HEK293 (cell line): ENCODE data around the gene AR.

Source experiments
- KLF8 ChIP-seq: fragments of 450-650 bp; formaldehyde crosslinking; IDR thresholded peaks from 2 replicates; pipeline ENCODE4 v1.5.1; 2016; ENCODE audit warnings: missing biosample characterization, missing genetic modification characterization
- MYNN ChIP-seq: fragments of 450-650 bp; formaldehyde crosslinking; IDR thresholded peaks from 2 replicates; pipeline ENCODE4 v1.5.1; 2016; ENCODE audit warnings: missing biosample characterization, missing genetic modification characterization, borderline replicate concordance
- SALL2 ChIP-seq: fragments of 450-650 bp; formaldehyde crosslinking; IDR thresholded peaks from 2 replicates; pipeline ENCODE4 v1.5.0; 2017; ENCODE audit warnings: missing biosample characterization, mild to moderate bottlenecking, missing genetic modification characterization, borderline replicate concordance
- TRIM28 ChIP-seq: IDR thresholded peaks from 2 replicates; pipeline ENCODE4 v1.6.1; 2011; ENCODE audit warnings: low read length, control low read depth, borderline replicate concordance
- ZNF350 ChIP-seq: fragments of 450-650 bp; formaldehyde crosslinking; IDR thresholded peaks from 2 replicates; pipeline ENCODE4 v1.5.0; 2017; ENCODE audit warnings: missing biosample characterization, mild to moderate bottlenecking, missing genetic modification characterization
- ZNF610 ChIP-seq: fragments of 450-650 bp; formaldehyde crosslinking; IDR thresholded peaks from 2 replicates; pipeline ENCODE4 v1.5.1; 2016; ENCODE audit warnings: missing biosample characterization, missing genetic modification characterization, borderline replicate concordance
- ZNF768 ChIP-seq: fragments of 450-650 bp; formaldehyde crosslinking; IDR thresholded peaks from 2 replicates; pipeline ENCODE4 v1.5.1; 2018; ENCODE audit warnings: missing biosample characterization, mild to moderate bottlenecking, missing genetic modification characterization
- TF ChIP-seq, protein P1 (sequence below): fragments of 450-650 bp; formaldehyde crosslinking; IDR thresholded peaks from 2 replicates; pipeline ENCODE4 v1.5.1; 2016; ENCODE audit warnings: missing biosample characterization, missing genetic modification characterization
- TF ChIP-seq, protein P2 (sequence below): fragments of 450-650 bp; formaldehyde crosslinking; IDR thresholded peaks from 2 replicates; pipeline ENCODE4 v1.5.1; 2016; ENCODE audit warnings: missing biosample characterization, missing genetic modification characterization, low read depth
- TF ChIP-seq, protein P3 (sequence below): fragments of 450-650 bp; formaldehyde crosslinking; conservative IDR thresholded peaks from 2 replicates; pipeline ENCODE4 v1.5.1; 2016; ENCODE audit warnings: low read depth, missing biosample characterization, missing genetic modification characterization

DNA sequence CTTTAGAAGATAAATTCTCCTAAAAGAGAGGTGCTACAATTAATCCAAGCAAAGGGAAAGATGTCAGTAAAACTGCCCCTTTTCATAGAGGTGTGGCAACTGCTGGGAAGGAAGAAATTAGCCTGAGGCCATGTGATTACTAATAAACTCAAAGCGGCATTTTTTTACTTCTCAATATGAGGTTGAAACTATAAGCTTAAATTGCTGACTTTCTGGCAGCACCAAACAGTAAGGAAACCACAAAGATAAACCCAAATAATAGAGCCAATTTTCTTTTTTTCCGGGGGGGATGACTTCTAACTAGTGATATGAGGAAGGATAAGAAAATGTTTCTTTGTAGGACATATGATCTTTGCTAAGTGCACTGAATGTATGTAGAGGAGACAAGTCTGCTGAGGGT lies 30.9 kb downstream of the AR start:
- TF ChIP-seq ZNF768 (tag by site-specific recombination): no peak
- TF ChIP-seq, protein P1, sequence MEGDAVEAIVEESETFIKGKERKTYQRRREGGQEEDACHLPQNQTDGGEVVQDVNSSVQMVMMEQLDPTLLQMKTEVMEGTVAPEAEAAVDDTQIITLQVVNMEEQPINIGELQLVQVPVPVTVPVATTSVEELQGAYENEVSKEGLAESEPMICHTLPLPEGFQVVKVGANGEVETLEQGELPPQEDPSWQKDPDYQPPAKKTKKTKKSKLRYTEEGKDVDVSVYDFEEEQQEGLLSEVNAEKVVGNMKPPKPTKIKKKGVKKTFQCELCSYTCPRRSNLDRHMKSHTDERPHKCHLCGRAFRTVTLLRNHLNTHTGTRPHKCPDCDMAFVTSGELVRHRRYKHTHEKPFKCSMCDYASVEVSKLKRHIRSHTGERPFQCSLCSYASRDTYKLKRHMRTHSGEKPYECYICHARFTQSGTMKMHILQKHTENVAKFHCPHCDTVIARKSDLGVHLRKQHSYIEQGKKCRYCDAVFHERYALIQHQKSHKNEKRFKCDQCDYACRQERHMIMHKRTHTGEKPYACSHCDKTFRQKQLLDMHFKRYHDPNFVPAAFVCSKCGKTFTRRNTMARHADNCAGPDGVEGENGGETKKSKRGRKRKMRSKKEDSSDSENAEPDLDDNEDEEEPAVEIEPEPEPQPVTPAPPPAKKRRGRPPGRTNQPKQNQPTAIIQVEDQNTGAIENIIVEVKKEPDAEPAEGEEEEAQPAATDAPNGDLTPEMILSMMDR (tag by site-specific recombination): no peak
- TF ChIP-seq, protein P2, sequence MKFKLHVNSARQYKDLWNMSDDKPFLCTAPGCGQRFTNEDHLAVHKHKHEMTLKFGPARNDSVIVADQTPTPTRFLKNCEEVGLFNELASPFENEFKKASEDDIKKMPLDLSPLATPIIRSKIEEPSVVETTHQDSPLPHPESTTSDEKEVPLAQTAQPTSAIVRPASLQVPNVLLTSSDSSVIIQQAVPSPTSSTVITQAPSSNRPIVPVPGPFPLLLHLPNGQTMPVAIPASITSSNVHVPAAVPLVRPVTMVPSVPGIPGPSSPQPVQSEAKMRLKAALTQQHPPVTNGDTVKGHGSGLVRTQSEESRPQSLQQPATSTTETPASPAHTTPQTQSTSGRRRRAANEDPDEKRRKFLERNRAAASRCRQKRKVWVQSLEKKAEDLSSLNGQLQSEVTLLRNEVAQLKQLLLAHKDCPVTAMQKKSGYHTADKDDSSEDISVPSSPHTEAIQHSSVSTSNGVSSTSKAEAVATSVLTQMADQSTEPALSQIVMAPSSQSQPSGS (tag by site-specific recombination): no peak
- no peak for TF ChIP-seq TRIM28
- no peak for TF ChIP-seq KLF8 (tag by site-specific recombination)
- TF ChIP-seq, protein P3, sequence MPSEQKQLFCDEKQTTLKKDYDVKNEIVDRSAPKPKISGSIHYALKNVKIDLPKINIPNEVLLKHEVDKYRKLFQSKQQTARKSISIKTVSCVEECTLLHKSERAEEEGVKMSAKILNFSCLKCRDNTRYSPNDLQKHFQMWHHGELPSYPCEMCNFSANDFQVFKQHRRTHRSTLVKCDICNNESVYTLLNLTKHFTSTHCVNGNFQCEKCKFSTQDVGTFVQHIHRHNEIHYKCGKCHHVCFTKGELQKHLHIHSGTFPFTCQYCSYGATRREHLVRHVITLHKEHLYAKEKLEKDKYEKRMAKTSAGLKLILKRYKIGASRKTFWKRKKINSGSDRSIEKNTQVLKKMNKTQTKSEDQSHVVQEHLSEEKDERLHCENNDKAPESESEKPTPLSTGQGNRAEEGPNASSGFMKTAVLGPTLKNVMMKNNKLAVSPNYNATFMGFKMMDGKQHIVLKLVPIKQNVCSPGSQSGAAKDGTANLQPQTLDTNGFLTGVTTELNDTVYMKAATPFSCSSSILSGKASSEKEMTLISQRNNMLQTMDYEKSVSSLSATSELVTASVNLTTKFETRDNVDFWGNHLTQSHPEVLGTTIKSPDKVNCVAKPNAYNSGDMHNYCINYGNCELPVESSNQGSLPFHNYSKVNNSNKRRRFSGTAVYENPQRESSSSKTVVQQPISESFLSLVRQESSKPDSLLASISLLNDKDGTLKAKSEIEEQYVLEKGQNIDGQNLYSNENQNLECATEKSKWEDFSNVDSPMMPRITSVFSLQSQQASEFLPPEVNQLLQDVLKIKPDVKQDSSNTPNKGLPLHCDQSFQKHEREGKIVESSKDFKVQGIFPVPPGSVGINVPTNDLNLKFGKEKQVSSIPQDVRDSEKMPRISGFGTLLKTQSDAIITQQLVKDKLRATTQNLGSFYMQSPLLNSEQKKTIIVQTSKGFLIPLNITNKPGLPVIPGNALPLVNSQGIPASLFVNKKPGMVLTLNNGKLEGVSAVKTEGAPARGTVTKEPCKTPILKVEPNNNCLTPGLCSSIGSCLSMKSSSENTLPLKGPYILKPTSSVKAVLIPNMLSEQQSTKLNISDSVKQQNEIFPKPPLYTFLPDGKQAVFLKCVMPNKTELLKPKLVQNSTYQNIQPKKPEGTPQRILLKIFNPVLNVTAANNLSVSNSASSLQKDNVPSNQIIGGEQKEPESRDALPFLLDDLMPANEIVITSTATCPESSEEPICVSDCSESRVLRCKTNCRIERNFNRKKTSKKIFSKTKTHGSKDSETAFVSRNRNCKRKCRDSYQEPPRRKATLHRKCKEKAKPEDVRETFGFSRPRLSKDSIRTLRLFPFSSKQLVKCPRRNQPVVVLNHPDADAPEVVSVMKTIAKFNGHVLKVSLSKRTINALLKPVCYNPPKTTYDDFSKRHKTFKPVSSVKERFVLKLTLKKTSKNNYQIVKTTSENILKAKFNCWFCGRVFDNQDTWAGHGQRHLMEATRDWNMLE (tag by site-specific recombination): no peak
- TF ChIP-seq SALL2 (tag by site-specific recombination): no peak
- TF ChIP-seq MYNN (tag by site-specific recombination): no peak
- no peak for TF ChIP-seq ZNF610 (tag by site-specific recombination)
- no peak for TF ChIP-seq ZNF350
